ENCODE measurements around the gene ZIC1. TPM values are rescaled to one million over a fixed set of nuclear protein-coding genes. Genes with fewer than 3 reads are reported as not detected.

Gene ZIC1
- total and polyA plus RNA-seq, 2 experiments from 2014 or later, result 15.5 to 18.2 TPM

DNA sequence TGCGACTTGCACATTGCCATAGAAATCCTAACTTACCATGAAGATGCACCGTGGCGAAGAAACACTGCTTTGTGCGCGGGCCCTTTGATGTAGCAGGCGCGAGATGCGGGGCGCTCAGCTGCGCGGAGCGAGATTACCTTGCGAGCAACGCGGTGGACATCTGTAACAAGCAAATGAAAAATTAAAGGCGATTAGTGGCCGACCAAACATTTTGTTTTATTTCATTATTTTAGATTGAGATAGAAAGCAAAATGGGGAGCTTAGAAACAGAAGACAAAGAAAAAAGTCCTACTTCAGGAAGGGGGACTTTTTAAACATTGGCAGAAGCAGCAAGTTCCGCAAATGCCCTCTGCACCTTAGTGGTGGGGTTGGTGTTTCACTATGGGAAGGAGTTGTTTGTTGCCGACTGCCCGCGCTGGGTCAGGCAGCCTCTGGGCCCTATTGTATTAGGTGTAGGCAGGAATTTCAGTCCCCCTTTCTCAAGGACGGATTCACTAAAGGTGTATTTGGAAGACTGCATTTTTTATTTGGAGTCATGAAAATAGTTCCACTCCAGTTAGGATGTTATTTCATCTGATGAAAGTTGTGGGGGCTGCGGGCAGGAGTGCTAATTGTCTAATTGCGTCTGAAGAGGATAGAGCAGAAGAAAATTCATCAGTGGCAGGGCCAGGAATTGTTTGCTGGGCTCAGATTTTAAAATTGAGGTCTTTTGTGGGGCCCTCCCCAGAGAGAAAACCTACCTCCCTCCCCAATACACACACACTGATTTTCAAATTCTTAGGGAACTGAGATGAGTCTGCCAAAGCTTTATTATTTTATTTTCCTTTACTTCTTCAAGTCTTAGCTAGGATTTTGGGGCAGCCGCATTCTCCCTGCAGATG, 20.2 kb upstream of the ZIC1 start:
- H3K4me1 ChIP-seq (ENCODE audit: insufficient read depth), result no peaks in the 10 kb centered on the region
- no peaks in the 10 kb centered on the region for H3K9me2 ChIP-seq (ENCODE audit: insufficient read depth)
- H3K4me3 ChIP-seq, result no peak overlapping the region
- no peak overlapping the region for H3K27ac ChIP-seq
- no peak for DNase-seq
- H3F3A ChIP-seq (ENCODE audit: insufficient read depth), result 0 out of 2 replicates have a peak, but pooled peaks cover 2% of the 10 kb centered on the region
- H3K9ac ChIP-seq, result no peak overlapping the region
- TF ChIP-seq EZH2phosphoT487 (IDR thresholded peaks at IDR 0.05; ENCODE audit: insufficient read depth, low read depth), result no peak
- no peak for TF ChIP-seq EZH2 (IDR thresholded peaks at IDR 0.05; ENCODE audit: insufficient read depth, poor library complexity, severe bottlenecking)
- no peaks in the 10 kb centered on the region for H4K20me1 ChIP-seq (ENCODE audit: insufficient read depth)
- H3K9me3 ChIP-seq (ENCODE audit: low read depth), result no peaks in the 10 kb centered on the region
- 86 to 88% methylated on average over 25 of the region's 25 CpGs for WGBS, 2 experiments (ENCODE audit: low coverage in 1 of 2, low lambda C conversion rate in 2 of 2, missing lambda C conversion rate in 2 of 2)
- in situ Hi-C loops (cut with MboI), result no loop called here
- no peaks in the 10 kb centered on the region for H3K27me3 ChIP-seq (replicated peaks; ENCODE audit: insufficient read depth)
- H3K4me2 ChIP-seq (ENCODE audit: unreplicated experiment), result no peak overlapping the region
- H2AFZ ChIP-seq, result no peak overlapping the region
- H3K79me2 ChIP-seq (ENCODE audit: insufficient read depth), result peaks cover 7% of the 10 kb centered on the region
- H3K36me3 ChIP-seq (ENCODE audit: low read depth), result no peaks in the 10 kb centered on the region

DNA sequence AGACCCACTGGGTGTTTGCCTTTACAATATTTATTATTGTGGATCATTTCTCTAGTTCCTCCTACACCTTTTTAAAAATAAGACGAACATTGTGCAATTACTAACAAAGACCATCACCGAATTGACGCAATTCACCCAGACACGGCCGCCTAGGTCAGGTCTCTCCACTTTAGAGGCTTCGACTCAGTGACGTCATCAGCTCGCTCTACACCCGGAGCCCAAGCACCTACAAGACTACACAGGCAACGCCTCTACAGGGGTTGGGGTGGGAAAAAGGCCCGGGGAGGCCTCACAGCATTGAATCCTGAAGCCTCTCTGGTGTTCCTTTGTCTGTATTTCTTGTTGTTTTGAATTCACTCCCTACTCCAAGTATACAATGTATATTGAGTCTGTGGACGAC, 19.4 kb upstream of the ZIC1 start:
- 87 to 90% methylated on average over 12 of the region's 12 CpGs for WGBS, 2 experiments (ENCODE audit: low coverage in 1 of 2, low lambda C conversion rate in 2 of 2, missing lambda C conversion rate in 2 of 2)
- no peak overlapping the region for H2AFZ ChIP-seq
- no peak for DNase-seq
- H3K36me3 ChIP-seq (ENCODE audit: low read depth), result no peaks in the 10 kb centered on the region
- no peak overlapping the region for H3K4me3 ChIP-seq
- H3F3A ChIP-seq (ENCODE audit: insufficient read depth), result 0 out of 2 replicates have a peak, but pooled peaks cover 4% of the 10 kb centered on the region
- in situ Hi-C loops (cut with MboI), result no loop called here
- no peaks in the 10 kb centered on the region for H3K27me3 ChIP-seq (replicated peaks; ENCODE audit: insufficient read depth)
- TF ChIP-seq EZH2phosphoT487 (IDR thresholded peaks at IDR 0.05; ENCODE audit: insufficient read depth, low read depth), result no peak
- TF ChIP-seq EZH2 (IDR thresholded peaks at IDR 0.05; ENCODE audit: insufficient read depth, poor library complexity, severe bottlenecking), result no peak
- H3K9me2 ChIP-seq (ENCODE audit: insufficient read depth), result no peaks in the 10 kb centered on the region
- no peak overlapping the region for H3K27ac ChIP-seq
- H4K20me1 ChIP-seq (ENCODE audit: insufficient read depth), result no peaks in the 10 kb centered on the region
- no peaks in the 10 kb centered on the region for H3K9me3 ChIP-seq (ENCODE audit: low read depth)
- H3K4me1 ChIP-seq (ENCODE audit: insufficient read depth), result no peaks in the 10 kb centered on the region
- no peak overlapping the region for H3K4me2 ChIP-seq (ENCODE audit: unreplicated experiment)
- H3K79me2 ChIP-seq (ENCODE audit: insufficient read depth), result peaks cover 15% of the 10 kb centered on the region
- no peak overlapping the region for H3K9ac ChIP-seq

DNA sequence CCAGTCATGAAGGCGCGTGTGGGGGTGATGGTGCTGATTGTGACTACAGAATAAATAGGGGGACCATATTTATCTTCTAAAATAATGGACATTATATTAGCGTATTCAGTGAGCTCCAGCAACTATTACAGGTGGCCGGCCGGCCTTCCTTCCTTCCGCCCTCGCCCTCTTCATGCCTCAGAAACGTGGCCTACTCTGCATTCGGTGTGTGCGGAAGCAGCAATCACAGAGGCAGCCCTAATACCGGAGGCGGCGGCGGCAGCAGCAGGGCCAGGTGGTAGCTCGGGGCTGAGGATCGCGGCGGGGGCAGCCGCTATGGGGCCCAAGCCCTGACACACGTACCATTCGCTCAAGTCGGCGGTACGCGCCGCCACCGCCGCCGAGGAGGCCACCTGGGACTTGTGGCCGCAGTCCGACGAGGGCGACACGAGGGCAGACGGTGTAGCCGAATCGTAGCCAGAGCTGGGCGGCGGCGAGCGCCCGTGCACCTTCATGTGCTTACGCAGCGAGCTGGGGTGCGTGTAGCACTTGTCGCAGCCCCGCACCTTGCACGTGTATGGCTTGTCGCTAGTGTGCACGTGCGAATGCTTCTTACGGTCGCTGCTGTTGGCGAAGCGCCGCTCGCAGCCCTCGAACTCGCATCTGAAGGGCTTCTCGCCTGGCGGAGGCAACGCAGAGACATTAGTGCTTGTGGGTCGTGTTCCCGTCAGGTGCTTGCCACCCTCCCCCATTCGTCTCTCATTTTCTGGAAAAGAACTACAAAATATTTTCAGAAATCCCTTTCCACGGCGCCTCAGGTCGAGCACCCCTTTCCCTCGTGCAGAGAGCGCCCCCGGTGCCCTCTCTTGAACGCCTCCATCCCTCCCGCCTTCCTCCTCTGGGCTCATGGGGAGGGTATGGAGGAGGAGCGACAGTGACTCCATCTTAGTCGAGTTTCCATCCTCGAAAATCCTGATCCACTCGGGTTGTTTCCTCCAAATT, 18.3 kb upstream of the ZIC1 start:
- Histone ChIP-seq H3K9me2 (ENCODE audit: insufficient read depth) (no peaks in the 10 kb centered on the region), H3K4me3 (no peak overlapping the region), H3K4me2 (ENCODE audit: unreplicated experiment) (no peak overlapping the region), H3K36me3 (ENCODE audit: low read depth) (no peaks in the 10 kb centered on the region), H3F3A (ENCODE audit: insufficient read depth) (0 out of 2 replicates have a peak, but pooled peaks cover 4% of the 10 kb centered on the region), H3K79me2 (ENCODE audit: insufficient read depth) (peaks cover 27% of the 10 kb centered on the region), H3K9ac (no peak overlapping the region), H3K9me3 (ENCODE audit: low read depth) (no peaks in the 10 kb centered on the region), H3K4me1 (ENCODE audit: insufficient read depth) (0 out of 2 replicates have a peak, but pooled peaks cover 6% of the 10 kb centered on the region), H3K27ac (no peak overlapping the region), H2AFZ (no peak overlapping the region), H3K27me3 (replicated peaks; ENCODE audit: insufficient read depth) (no peaks in the 10 kb centered on the region), H4K20me1 (ENCODE audit: insufficient read depth) (no peaks in the 10 kb centered on the region)
- in situ Hi-C loops (cut with MboI), result no loop called here
- TF ChIP-seq EZH2 (IDR thresholded peaks at IDR 0.05; ENCODE audit: insufficient read depth, poor library complexity, severe bottlenecking), result no peak
- no peak for TF ChIP-seq EZH2phosphoT487 (IDR thresholded peaks at IDR 0.05; ENCODE audit: insufficient read depth, low read depth)
- no peak for DNase-seq
- 90 to 91% methylated on average over 55 to 77 of the region's 77 CpGs for WGBS, 2 experiments (ENCODE audit: low coverage in 1 of 2, low lambda C conversion rate in 2 of 2, missing lambda C conversion rate in 2 of 2)
